Subcutaneous adipose tissue (tissue), 4 donors: ENCODE results near the gene KSR2. TPM values are rescaled to one million over a fixed set of nuclear protein-coding genes. Genes with fewer than 3 reads are reported as not detected.

Experiments
- CTCF ChIP-seq: fragments of 450-650 bp; IDR thresholded peaks from one replicate; pipeline ENCODE4 v1.5.1; 2016; ENCODE audit warnings: low read depth, mild to moderate bottlenecking, control low read depth, antibody characterized with exemption, moderate library complexity
- total RNA-seq, 4 donors: library from RNA; depleted of rRNA; stranded (reverse); fragments of >200 nt; gene quantifications; one replicate each; pipeline ENCODE4 v1.1.0, GENCODE V29; 2016

Gene KSR2
- total RNA-seq, 4 donors from 2014 or later = under 0.01 TPM; not detected in 1

DNA sequence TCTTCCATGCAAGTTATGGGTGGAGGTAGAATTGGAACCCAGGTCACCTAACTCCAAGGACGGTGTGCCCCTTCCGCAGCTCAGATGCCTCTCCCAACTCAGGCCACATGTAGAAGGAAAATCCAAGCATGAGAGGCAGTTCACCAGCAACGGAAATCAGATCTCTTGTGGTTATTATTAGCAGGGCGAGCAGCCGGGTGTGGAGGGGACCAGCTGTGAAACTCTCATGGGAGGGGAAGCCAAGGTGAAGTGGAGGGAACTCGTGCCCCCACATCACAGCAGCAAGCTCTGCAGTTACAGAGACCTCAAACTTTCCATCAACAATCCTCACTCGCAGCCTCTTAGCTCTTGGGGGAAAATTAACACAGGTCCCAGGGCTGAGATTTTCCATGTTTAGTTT is 79.7 kb downstream of the KSR2 start:
- TF ChIP-seq CTCF = no peak

- TF ChIP-seq CTCF = no peak
Measured at GRCh38 chr12:117885211-117885610, 83.6 kb downstream of the KSR2 start.

GRCh38 chr12:117884161-117884560 is 84.6 kb downstream of the KSR2 start:
- no peak for TF ChIP-seq CTCF

GRCh38 chr12:117882603-117883184 is 86.1 kb downstream of the KSR2 start:
- TF ChIP-seq CTCF = no peak

DNA sequence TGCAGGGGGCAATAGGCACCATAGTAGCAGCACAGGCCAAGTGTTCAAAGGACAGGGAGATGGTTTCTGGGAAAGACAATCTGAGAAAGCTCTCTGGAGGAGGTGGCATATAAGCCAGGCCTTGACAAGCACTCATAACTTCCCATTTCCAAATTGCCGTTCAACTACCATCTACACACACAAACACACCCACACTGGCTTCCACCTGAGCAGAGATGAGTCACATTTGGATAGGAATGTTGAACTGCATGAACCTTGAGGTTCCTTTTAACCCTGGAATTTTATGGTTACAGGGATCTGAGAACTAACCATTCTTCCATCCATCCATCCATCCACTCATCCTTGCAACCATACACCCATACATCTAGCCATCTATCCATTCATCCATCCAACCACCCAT is 86.6 kb downstream of the KSR2 start:
- no peak for TF ChIP-seq CTCF

GRCh38 chr12:117881517-117881916 is 87.3 kb downstream of the KSR2 start:
- no peak for TF ChIP-seq CTCF

DNA sequence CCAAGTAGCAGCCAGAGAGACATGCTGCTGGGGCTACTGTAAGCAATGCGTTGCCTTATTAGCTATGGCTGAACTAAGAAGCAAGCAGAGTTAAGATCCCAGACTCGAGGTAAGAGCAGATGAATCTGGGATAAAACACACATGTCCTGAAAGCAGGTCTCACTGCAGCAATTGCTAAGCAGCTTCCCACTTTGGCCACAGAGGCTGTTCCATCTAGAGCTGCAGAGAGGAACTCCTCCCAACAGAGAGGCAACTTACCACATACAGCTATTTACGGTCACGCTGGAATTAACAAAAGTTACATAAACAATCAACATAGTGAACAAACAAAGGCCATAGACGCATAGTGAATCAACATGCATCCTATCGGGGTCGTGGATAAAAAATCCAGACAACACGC is 90.2 kb downstream of the KSR2 start:
- TF ChIP-seq CTCF = no peak
